HepG2 (cell line): ENCODE measurements around the gene ANKRD12. TPM values are rescaled to one million over a fixed set of nuclear protein-coding genes. Genes with fewer than 3 reads are reported as not detected.
A peak's percentile ranks its signal among the peaks of the same experiment; 100 is the strongest.

ENCODE experiments used
- ARNT ChIP-seq: fragments of 450-650 bp; IDR thresholded peaks from 2 replicates; pipeline ENCODE4 v1.6.1; 2017
- ARNT2 ChIP-seq: sonication (generic); formaldehyde crosslinking; IDR thresholded peaks from 2 replicates; pipeline ENCODE4 v1.8.0; 2022; ENCODE audit warnings: mild to moderate bottlenecking, low read depth, missing genetic modification reagents, moderate library complexity
- GTF3A ChIP-seq: sonication (generic); formaldehyde crosslinking; conservative IDR thresholded peaks from 2 replicates; pipeline ENCODE4 v1.4.0; 2020; ENCODE audit warnings: mild to moderate bottlenecking, missing genetic modification reagents
- KLF12 ChIP-seq: sonication (generic); formaldehyde crosslinking; IDR thresholded peaks from 2 replicates; pipeline ENCODE4 v1.4.0; 2020; ENCODE audit warnings: missing genetic modification reagents, borderline replicate concordance
- KLF15 ChIP-seq: sonication (generic); formaldehyde crosslinking; IDR thresholded peaks from 2 replicates; pipeline ENCODE4 v1.8.1; 2023; ENCODE audit warnings: borderline replicate concordance, mild to moderate bottlenecking, inconsistent platforms, missing genetic modification reagents, mixed read lengths
- LBX2 ChIP-seq: sonication (generic); formaldehyde crosslinking; IDR thresholded peaks from 2 replicates; pipeline ENCODE4 v1.5.0; 2020; ENCODE audit warnings: missing genetic modification reagents, mild to moderate bottlenecking, borderline replicate concordance
- LCORL ChIP-seq, 2 experiments: fragments of 450-650 bp in 1 of 2; sonication (generic) in 1 of 2; formaldehyde crosslinking in 1 of 2; IDR thresholded peaks; 2 replicates each; pipeline versions ENCODE4 v1.5.0 to v1.6.1; 2017 to 2020; ENCODE audit warnings: antibody characterized with exemption in 1 of 2, missing genetic modification reagents in 1 of 2
- MED13 ChIP-seq: sonication (generic); formaldehyde crosslinking; IDR thresholded peaks from 2 replicates; pipeline ENCODE4 v1.5.0; 2020; ENCODE audit warnings: missing genetic modification reagents
- NCOA2 ChIP-seq: sonication (generic); formaldehyde crosslinking; IDR thresholded peaks from 2 replicates; pipeline ENCODE4 v1.8.0; 2022; ENCODE audit warnings: inconsistent platforms
- PBX3 ChIP-seq: sonication (generic); formaldehyde crosslinking; IDR thresholded peaks from 2 replicates; pipeline ENCODE4 v1.8.1; 2023; ENCODE audit warnings: missing genetic modification reagents, inconsistent platforms, borderline replicate concordance
- RFX1 ChIP-seq: fragments of 450-650 bp; IDR thresholded peaks from 2 replicates; pipeline ENCODE4 v1.6.1; 2017
- THRA ChIP-seq: sonication (generic); formaldehyde crosslinking; IDR thresholded peaks from 2 replicates; pipeline ENCODE4 v1.4.0; 2020; ENCODE audit warnings: missing genetic modification reagents, borderline replicate concordance
- ZBTB10 ChIP-seq: sonication (generic); formaldehyde crosslinking; IDR thresholded peaks from 2 replicates; pipeline ENCODE4 v1.4.0; 2020; ENCODE audit warnings: missing genetic modification reagents, borderline replicate concordance
- ZNF124 ChIP-seq: sonication (generic); formaldehyde crosslinking; IDR thresholded peaks from 2 replicates; pipeline ENCODE4 v1.4.0; 2020; ENCODE audit warnings: missing genetic modification reagents
- ZNF264 ChIP-seq: sonication (generic); formaldehyde crosslinking; IDR thresholded peaks from 2 replicates; pipeline ENCODE4 v1.4.0; 2020; ENCODE audit warnings: missing genetic modification reagents
- ZNF382 ChIP-seq: sonication (generic); formaldehyde crosslinking; IDR thresholded peaks from 2 replicates; pipeline ENCODE4 v1.5.0; 2020; ENCODE audit warnings: missing genetic modification reagents, mild to moderate bottlenecking, borderline replicate concordance
- ZNF501 ChIP-seq: sonication (generic); formaldehyde crosslinking; IDR thresholded peaks from 2 replicates; pipeline ENCODE4 v1.5.1; 2020; ENCODE audit warnings: mild to moderate bottlenecking, moderate library complexity, missing genetic modification reagents
- ZNF614 ChIP-seq: IDR thresholded peaks from 2 replicates; pipeline ENCODE4 v1.6.1; 2018; ENCODE audit warnings: missing biosample characterization, missing genetic modification reagents, inconsistent platforms, borderline replicate concordance
- polyA plus RNA-seq, 8 experiments: library from polyadenylated mRNA; depleted of rRNA in 3 of 8; stranded (reverse) in 7 of 8; unstranded in 1 of 8; fragments of >200 nt; fragmentation: Illumina TruSeq in 4 of 8; extraction: Trizol in 4 of 8; gene quantifications; 2 replicates each; pipeline versions ENCODE4 v1.2.1 to v1.2.3, GENCODE V29; 2011 to 2016; ENCODE audit warnings: low read depth in 4 of 8, missing spikeins in 1 of 8, mixed read lengths in 1 of 8; ENCODE audit not compliant: insufficient read depth in 1 of 8
- total RNA-seq, 5 experiments: library from RNA; depleted of rRNA; stranded (reverse); fragments of >200 nt; fragmentation: Illumina TruSeq; extraction: Trizol; gene quantifications; 2 replicates each; pipeline ENCODE4 v1.2.3, GENCODE V29; 2016; ENCODE audit warnings: low read depth in 1 of 5
- TF ChIP-seq, protein P1 (sequence below): sonication (generic); formaldehyde crosslinking; IDR thresholded peaks from 2 replicates; pipeline ENCODE4 v1.4.0; 2020; ENCODE audit warnings: missing genetic modification reagents, borderline replicate concordance

Gene ANKRD12
- total and polyA plus RNA-seq, 2 of the 13 experiments (the other 11 are each of a cell fraction or from before 2014, with no cell fraction given), result 6.0 to 23.2 TPM

GRCh38 chr18:9334973-9335696 is 198.6 kb downstream of the ANKRD12 start (continued):
- TF ChIP-seq LBX2 (CRISPR knock-in tag) (no peak), GTF3A (CRISPR knock-in tag) (no peak), KLF15 (CRISPR knock-in tag) (no peak), KLF12 (0 out of 2 replicates have a peak, but pooled peaks have one; percentile 12), ZNF614 (no peak), ZNF264 (CRISPR knock-in tag) (no peak), ARNT2 (CRISPR knock-in tag) (0 out of 2 replicates have a peak, but pooled peaks have one; percentile 41), THRA (CRISPR knock-in tag) (no peak), NCOA2 (CRISPR knock-in tag) (no peak), ZNF382 (CRISPR knock-in tag) (no peak), MED13 (CRISPR knock-in tag) (no peak), ARNT (no peak), PBX3 (CRISPR knock-in tag) (no peak), ZNF501 (CRISPR knock-in tag) (no peak), RFX1 (no peak), ZNF124 (CRISPR knock-in tag) (no peak), LCORL (IDR thresholded peaks at IDR 0.05) (no peak), LCORL (CRISPR knock-in tag; IDR thresholded peaks at IDR 0.05) (no peak), ZBTB10 (CRISPR knock-in tag) (no peak)
- TF ChIP-seq, protein P1, sequence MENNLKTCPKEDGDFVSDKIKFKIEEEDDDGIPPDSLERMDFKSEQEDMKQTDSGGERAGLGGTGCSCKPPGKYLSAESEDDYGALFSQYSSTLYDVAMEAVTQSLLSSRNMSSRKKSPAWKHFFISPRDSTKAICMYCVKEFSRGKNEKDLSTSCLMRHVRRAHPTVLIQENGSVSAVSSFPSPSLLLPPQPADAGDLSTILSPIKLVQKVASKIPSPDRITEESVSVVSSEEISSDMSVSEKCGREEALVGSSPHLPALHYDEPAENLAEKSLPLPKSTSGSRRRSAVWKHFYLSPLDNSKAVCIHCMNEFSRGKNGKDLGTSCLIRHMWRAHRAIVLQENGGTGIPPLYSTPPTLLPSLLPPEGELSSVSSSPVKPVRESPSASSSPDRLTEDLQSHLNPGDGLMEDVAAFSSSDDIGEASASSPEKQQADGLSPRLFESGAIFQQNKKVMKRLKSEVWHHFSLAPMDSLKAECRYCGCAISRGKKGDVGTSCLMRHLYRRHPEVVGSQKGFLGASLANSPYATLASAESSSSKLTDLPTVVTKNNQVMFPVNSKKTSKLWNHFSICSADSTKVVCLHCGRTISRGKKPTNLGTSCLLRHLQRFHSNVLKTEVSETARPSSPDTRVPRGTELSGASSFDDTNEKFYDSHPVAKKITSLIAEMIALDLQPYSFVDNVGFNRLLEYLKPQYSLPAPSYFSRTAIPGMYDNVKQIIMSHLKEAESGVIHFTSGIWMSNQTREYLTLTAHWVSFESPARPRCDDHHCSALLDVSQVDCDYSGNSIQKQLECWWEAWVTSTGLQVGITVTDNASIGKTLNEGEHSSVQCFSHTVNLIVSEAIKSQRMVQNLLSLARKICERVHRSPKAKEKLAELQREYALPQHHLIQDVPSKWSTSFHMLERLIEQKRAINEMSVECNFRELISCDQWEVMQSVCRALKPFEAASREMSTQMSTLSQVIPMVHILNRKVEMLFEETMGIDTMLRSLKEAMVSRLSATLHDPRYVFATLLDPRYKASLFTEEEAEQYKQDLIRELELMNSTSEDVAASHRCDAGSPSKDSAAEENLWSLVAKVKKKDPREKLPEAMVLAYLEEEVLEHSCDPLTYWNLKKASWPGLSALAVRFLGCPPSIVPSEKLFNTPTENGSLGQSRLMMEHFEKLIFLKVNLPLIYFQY, result peak; percentile 70; the same call in 1 of the 2 replicates
